Neural crest cell (in vitro differentiated cells): ENCODE measurements around the gene TNS3. TPM values are rescaled to one million over a fixed set of nuclear protein-coding genes. Genes with fewer than 3 reads are reported as not detected.

Source experiments
- DNase-seq: peaks from one replicate; pipeline ENCODE4 v3.0.0; 2021; ENCODE audit warnings: low read depth, mixed read lengths, low spot score
- H3K27ac Mint-ChIP-seq: one replicate; pipeline ENCODE4 v1.8.0; 2021; ENCODE audit warnings: mild to moderate bottlenecking, mixed read lengths; ENCODE audit not compliant: unreplicated experiment
- H3K27me3 Mint-ChIP-seq: 2 replicates; pipeline ENCODE4 v1.8.0; 2021; ENCODE audit warnings: low read depth, mild to moderate bottlenecking, mixed read lengths
- H3K36me3 Mint-ChIP-seq: 2 replicates; pipeline ENCODE4 v1.8.0; 2021; ENCODE audit warnings: low read depth, mild to moderate bottlenecking, mixed read lengths
- H3K4me1 Mint-ChIP-seq: 2 replicates; pipeline ENCODE4 v1.8.0; 2021; ENCODE audit warnings: mixed read lengths
- H3K4me3 Mint-ChIP-seq: one replicate; pipeline ENCODE4 v1.8.0; 2021; ENCODE audit warnings: mild to moderate bottlenecking, mixed read lengths
- H3K9me3 Mint-ChIP-seq: 2 replicates; pipeline ENCODE4 v1.8.0; 2021; ENCODE audit warnings: mixed read lengths
- total RNA-seq: library from RNA; stranded (reverse); gene quantifications from 2 replicates; pipeline ENCODE4 v1.2.1, GENCODE V29; 2021
- TF ChIP-seq, protein P1 (sequence below): fragments of 200-600 bp; sonication (generic); conservative IDR thresholded peaks from 2 replicates; pipeline ENCODE4 v1.5.0; 2021; ENCODE audit warnings: antibody characterized with exemption, mild to moderate bottlenecking

The TNS3 gene
- total RNA-seq, 1 donor from 2014 or later = 26.4 TPM

DNA sequence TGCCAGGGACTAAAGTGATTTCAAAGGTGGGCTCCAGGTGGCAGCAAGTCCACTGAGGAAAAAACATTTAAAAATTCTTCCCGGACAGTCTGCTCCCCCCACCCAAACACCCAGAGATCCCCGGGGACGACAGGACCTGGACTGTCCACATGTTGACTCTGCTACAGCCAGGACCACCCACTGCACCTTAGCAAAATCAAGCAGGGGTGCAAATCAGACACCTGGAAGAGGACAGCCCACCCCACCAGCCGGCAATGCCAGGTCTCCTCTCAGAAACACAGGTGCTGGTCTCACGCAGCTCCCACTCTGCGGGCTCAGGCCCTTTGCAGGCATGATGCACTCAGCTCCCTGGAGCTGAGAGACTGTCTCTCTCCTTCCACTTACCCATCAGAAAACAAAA is 251.9 kb downstream of the TNS3 start:
- peaks cover 87% of the 10 kb centered on the region for H3K4me1 Mint-ChIP-seq
- H3K36me3 Mint-ChIP-seq = no peaks in the 10 kb centered on the region
- TF ChIP-seq, protein P1, sequence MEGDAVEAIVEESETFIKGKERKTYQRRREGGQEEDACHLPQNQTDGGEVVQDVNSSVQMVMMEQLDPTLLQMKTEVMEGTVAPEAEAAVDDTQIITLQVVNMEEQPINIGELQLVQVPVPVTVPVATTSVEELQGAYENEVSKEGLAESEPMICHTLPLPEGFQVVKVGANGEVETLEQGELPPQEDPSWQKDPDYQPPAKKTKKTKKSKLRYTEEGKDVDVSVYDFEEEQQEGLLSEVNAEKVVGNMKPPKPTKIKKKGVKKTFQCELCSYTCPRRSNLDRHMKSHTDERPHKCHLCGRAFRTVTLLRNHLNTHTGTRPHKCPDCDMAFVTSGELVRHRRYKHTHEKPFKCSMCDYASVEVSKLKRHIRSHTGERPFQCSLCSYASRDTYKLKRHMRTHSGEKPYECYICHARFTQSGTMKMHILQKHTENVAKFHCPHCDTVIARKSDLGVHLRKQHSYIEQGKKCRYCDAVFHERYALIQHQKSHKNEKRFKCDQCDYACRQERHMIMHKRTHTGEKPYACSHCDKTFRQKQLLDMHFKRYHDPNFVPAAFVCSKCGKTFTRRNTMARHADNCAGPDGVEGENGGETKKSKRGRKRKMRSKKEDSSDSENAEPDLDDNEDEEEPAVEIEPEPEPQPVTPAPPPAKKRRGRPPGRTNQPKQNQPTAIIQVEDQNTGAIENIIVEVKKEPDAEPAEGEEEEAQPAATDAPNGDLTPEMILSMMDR = no peak
- H3K27me3 Mint-ChIP-seq = no peaks in the 10 kb centered on the region
- no peaks in the 10 kb centered on the region for H3K9me3 Mint-ChIP-seq
- H3K4me3 Mint-ChIP-seq = no peak overlapping the region
- H3K27ac Mint-ChIP-seq = no peak overlapping the region
- no peak for DNase-seq

DNA sequence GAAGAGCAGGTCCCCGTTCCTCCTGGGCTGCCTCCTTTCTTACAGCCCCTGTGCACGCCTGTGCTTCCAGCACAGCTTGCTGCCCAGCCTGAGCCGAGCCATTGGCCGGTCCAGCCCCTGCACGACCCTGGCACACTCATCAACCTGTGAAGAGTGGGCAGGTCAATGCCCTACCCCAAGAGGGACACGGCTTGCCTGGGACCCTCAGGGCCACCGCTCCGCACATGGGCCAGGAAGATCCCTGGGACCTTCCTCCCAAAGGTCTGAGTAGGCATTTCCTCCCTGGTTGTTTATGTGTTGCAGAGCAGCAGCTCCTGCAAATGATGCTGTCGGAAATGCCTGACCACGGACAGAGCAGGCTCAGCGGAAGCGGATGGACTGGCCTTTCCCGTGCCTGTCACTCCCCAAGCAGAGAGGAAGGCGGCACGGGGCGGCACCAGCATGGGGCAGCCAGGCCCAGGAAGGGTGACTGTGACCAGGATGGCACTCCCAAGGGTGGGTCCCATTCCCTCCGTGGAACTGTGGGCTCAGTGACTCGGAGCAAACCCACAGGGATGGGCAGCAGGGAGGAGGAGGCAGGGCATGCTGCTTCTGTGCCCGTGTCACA is 252.5 kb downstream of the TNS3 start:
- DNase-seq = no peak
- Mint-ChIP-seq H3K4me1 (peaks cover 90% of the 10 kb centered on the region), H3K36me3 (no peaks in the 10 kb centered on the region), H3K27ac (peak overlapping the region; percentile 99), H3K4me3 (peak overlapping the region; percentile 89), H3K9me3 (no peaks in the 10 kb centered on the region), H3K27me3 (no peaks in the 10 kb centered on the region)
- TF ChIP-seq, protein P1 = no peak

DNA sequence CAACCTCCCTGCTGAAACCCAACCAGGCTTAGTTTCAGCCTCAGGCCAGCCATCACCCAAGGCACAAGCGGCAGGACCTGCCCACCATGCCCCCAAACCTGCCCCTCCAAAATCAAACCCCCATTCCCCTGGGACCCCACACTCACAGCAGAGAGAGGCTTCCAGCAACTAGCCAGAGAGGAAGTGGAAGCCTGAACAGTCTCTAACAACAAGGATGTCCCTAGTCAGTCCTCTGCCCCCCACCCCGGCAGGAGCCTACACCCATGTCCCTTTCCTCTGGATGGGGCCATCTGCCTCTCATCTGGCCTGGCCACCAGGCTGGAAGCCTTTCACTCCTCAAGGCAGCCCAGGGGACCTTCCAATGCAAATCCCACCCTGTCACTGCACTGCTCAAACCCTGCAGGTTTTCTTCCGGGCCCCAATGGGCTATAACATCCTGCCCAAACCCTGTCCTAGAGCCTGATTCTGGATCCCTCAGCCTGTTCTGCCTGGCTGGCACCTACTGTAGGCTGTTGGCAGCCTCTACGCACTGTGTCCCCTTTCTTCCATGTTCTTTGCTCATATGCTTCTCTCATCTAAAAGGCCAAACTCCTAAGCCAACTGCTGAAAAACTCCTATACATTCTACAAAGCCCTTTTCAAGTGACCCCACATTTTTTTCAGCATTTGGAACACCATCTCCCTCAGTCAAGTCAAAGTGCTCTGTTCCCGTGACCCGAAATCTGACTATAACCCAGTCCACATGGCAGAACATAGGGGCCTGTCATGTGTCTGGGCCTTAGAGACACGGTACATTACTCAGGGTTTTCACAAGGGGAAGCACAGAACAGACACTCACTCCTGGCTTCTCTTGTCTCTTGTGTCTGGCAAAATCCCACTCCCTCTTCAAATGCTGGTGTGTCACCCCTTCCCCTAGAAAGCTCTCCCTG is 253.3 kb downstream of the TNS3 start:
- TF ChIP-seq, protein P1 = no peak
- H3K9me3 Mint-ChIP-seq = no peaks in the 10 kb centered on the region
- H3K27ac Mint-ChIP-seq = peak overlapping the region; percentile 99
- H3K36me3 Mint-ChIP-seq = no peaks in the 10 kb centered on the region
- H3K4me3 Mint-ChIP-seq = peak overlapping the region; percentile 89
- no peaks in the 10 kb centered on the region for H3K27me3 Mint-ChIP-seq
- peaks cover 84% of the 10 kb centered on the region for H3K4me1 Mint-ChIP-seq
- no peak for DNase-seq

DNA sequence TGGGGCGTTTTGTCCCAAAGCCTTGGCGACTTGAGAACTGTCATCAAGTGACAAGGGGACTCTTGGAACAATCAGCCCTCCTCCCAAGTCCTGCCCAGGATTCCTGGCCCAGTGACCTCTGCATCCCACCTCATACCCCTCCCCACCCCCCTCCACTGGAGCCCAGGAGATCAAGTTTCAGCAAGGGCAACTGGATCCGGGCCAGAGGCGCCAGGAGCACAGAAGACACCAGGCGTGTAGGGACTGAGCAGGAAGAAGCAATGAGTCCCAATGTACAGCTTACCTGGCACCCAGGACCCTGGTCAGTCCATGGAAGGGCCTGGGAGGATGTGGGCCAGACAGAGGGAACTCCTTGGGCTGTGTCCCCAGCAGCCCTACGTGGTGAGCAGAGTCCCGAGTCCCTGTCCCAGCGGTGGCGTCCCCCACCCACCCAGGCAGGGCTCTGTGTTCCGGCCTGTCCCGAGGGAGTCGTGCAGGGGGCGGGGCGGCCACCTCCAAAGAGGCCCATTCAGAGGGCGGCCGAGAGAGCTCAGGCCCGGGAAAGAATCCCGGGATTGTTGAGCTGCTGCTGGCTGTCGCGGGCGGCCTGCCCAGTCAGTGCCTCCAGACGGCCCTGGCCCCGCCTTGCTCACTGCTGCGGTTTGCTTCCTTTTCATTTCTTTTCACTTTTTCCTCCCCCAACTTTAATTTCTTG is 254.1 kb downstream of the TNS3 start:
- H3K27ac Mint-ChIP-seq = peak overlapping the region; percentile 99
- H3K9me3 Mint-ChIP-seq = no peaks in the 10 kb centered on the region

DNA sequence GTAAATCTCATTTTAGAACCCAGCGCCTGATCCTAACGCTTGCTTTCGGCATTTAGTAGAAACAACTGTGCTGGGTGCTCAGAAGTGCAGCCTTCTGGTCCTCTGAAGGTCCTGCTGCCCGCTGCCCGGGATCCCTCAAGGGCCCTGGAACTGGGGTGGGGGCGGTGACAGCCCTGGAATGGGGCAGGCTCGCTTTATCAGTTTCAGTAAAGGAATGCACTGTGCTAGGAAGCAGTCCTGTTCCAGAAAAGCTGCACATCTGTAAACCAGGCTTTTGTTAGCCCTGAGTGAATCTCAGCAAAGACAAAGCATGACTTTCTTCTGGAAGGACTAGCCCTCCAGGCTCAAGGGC is 254.6 kb downstream of the TNS3 start:
- Mint-ChIP-seq H3K27ac (peak overlapping the region; percentile 99), H3K4me3 (peak overlapping the region; percentile 89), H3K27me3 (no peaks in the 10 kb centered on the region), H3K9me3 (no peaks in the 10 kb centered on the region), H3K36me3 (peaks cover 2% of the 10 kb centered on the region), H3K4me1 (peaks cover 79% of the 10 kb centered on the region)
- TF ChIP-seq, protein P1 = no peak
- no peak for DNase-seq

More for the DNA sequence above, 254.1 kb downstream of the TNS3 start:
- no peaks in the 10 kb centered on the region for H3K27me3 Mint-ChIP-seq
- H3K4me1 Mint-ChIP-seq = peaks cover 81% of the 10 kb centered on the region
- peak; percentile 82 for DNase-seq
- peaks cover 2% of the 10 kb centered on the region for H3K36me3 Mint-ChIP-seq
- peak overlapping the region; percentile 89 for H3K4me3 Mint-ChIP-seq
- TF ChIP-seq, protein P1 = no peak
